ENCODE results near the gene STK24. TPM values are rescaled to one million over a fixed set of nuclear protein-coding genes. Genes with fewer than 3 reads are reported as not detected.

The STK24 gene
- total RNA-seq, 1 experiment from 2014 or later = 51.2 TPM

DNA sequence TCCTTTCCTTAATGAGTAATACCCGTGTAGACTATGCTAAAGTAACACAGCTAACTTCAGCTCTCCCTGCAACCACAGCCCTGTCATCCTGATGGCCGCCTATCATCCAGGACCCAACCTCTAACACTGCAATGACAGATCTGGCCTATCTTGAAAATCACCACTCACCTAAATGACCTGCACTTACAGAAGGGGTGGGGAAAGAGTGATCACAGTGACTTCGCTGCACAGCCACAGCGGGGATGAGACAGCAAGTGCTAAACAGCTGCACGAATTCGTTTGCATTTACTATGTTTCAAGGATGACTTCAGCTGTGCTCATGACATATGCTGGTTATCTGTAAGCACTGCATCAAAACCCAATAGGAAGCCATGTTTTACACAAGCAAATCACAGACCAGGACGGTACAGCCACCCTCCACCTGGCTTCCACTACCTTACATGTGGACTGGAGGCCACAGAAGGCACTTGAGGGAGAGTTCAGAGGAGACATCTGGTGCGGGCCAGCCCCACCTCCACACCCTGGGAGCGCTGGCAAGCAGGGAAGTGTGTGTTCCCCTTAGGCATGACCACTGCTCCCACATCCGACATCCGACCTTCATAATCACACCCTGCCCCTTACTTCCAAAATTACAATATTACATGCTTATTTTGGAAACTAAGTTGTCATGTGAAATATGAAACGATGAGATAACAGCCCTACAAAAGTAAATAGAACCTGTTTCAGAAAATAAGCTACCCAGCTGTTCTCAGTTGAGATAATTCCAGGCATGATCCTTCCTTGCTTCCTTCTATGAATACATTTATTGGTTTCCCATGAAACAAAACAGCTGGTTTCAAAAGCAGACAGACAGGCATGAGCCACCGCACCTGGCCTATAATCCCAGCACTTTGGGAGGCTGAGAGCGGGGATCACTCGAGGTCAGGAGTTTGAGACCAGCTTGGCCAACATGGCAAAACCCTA lies 95.7 kb downstream of the STK24 start:
- no peak overlapping the region for H3K4me3 Mint-ChIP-seq (ENCODE audit: low read depth, unreplicated experiment)
- H3K4me1 Mint-ChIP-seq (ENCODE audit: low read depth, unreplicated experiment) = peaks cover 18% of the 10 kb centered on the region
- DNase-seq = no peak
- no peak overlapping the region for H3K27ac Mint-ChIP-seq (ENCODE audit: unreplicated experiment)
- intact Hi-C loops (cut with micrococcal nuclease; ENCODE audit: unreplicated experiment) = loop anchor here (5.0 kb wide), 2 partner anchors 91 to 171 kb away; no protein-coding TSS in a partner anchor
- H3K9me3 Mint-ChIP-seq (ENCODE audit: low read depth, unreplicated experiment) = no peaks in the 10 kb centered on the region
- TF ChIP-seq, protein P1, sequence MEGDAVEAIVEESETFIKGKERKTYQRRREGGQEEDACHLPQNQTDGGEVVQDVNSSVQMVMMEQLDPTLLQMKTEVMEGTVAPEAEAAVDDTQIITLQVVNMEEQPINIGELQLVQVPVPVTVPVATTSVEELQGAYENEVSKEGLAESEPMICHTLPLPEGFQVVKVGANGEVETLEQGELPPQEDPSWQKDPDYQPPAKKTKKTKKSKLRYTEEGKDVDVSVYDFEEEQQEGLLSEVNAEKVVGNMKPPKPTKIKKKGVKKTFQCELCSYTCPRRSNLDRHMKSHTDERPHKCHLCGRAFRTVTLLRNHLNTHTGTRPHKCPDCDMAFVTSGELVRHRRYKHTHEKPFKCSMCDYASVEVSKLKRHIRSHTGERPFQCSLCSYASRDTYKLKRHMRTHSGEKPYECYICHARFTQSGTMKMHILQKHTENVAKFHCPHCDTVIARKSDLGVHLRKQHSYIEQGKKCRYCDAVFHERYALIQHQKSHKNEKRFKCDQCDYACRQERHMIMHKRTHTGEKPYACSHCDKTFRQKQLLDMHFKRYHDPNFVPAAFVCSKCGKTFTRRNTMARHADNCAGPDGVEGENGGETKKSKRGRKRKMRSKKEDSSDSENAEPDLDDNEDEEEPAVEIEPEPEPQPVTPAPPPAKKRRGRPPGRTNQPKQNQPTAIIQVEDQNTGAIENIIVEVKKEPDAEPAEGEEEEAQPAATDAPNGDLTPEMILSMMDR (IDR thresholded peaks at IDR 0.05; ENCODE audit: unreplicated experiment) = no peak
- CTCF ChIA-PET = no interaction called here
- no peaks in the 10 kb centered on the region for H3K27me3 Mint-ChIP-seq (ENCODE audit: unreplicated experiment)
- no TSS peak for BruUV-seq (replicated peaks)
- H3K36me3 Mint-ChIP-seq (ENCODE audit: insufficient read depth, unreplicated experiment) = peaks cover 30% of the 10 kb centered on the region

DNA sequence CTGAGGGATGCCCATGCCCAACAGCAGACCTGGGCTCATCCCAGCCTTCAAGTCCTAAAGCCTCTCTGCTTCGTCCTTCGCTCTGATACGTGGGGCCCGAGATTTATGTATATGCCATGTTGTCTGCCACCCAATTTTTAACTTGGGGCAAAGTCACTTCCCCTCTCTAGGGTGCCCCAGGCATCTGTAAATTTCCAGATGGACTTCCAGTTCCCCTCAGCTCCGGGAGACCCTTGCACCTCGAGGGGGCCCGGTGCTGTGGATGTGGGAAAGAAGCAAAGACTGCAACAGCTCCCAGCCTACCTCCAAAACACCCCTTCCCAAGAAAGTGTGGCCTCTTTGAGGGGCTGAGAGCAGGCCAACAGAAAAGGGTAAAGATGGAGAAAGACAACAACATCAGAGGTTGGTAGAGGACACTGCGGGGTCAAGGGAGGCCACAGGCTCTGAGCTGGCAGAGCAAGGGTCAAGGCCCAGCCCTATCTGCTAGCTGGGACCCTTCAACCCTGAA lies 97.4 kb downstream of the STK24 start:
- CTCF ChIA-PET = no interaction called here
- H3K27me3 Mint-ChIP-seq (ENCODE audit: unreplicated experiment) = no peaks in the 10 kb centered on the region
- intact Hi-C loops (cut with micrococcal nuclease; ENCODE audit: unreplicated experiment) = loop anchor here (5.0 kb wide), 2 partner anchors 93 to 173 kb away; no protein-coding TSS in a partner anchor
- TF ChIP-seq, protein P1 (IDR thresholded peaks at IDR 0.05; ENCODE audit: unreplicated experiment) = no peak
- H3K27ac Mint-ChIP-seq (ENCODE audit: unreplicated experiment) = no peak overlapping the region
- no peak overlapping the region for H3K4me3 Mint-ChIP-seq (ENCODE audit: low read depth, unreplicated experiment)
- DNase-seq = no peak
- H3K4me1 Mint-ChIP-seq (ENCODE audit: low read depth, unreplicated experiment) = peaks cover 12% of the 10 kb centered on the region
- no peaks in the 10 kb centered on the region for H3K9me3 Mint-ChIP-seq (ENCODE audit: low read depth, unreplicated experiment)
- BruUV-seq (replicated peaks) = no TSS peak
- peaks cover 28% of the 10 kb centered on the region for H3K36me3 Mint-ChIP-seq (ENCODE audit: insufficient read depth, unreplicated experiment)

DNA sequence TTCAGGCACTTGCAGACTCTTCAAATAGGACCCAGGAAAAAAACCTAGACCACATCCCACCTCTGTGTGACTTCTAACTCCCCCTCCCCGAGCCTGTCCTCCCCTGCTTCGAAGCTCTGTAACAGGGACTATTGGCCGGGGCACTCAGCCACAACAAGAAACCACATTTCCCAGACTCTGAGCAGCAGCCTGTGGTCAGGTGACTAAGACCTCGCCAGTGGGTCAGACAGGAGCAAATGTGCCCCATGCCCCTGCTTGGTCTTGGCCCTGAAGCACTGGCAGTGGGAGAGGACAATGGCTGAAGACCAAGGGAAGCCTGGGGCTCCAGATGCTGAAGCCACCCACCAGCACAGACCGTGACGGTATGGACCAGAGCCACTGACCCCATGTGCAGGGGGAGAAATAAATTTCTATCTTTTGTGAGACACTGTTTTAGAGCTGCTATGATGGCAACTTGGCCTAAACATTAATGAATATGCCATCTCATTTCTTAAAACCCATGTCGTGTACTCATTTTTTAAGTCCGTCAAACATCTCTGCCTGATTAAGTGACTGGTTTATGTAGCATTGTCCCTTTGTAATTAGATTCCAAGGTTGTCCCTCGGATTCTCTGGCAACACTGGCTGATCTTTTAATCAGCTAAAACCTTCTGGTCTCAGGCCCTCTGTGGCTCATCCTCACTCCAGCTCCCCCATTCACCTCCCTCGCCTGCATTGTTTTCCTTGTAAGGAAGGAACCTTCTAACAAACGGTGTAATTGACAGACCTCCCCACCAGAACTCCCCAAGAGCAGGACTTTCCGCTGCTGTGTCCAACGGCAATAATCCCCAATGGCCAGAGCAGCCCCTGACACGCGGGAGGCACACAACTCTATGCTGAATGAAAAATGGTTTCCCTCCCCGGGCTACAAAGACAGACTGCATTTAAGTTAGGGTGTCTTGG lies 98.4 kb downstream of the STK24 start:
- TF ChIP-seq, protein P1 (IDR thresholded peaks at IDR 0.05; ENCODE audit: unreplicated experiment) = no peak
- H3K4me1 Mint-ChIP-seq (ENCODE audit: low read depth, unreplicated experiment) = peaks cover 12% of the 10 kb centered on the region
- CTCF ChIA-PET = no interaction called here
- intact Hi-C loops (cut with micrococcal nuclease; ENCODE audit: unreplicated experiment) = no loop called here
- no peak for DNase-seq
- H3K4me3 Mint-ChIP-seq (ENCODE audit: low read depth, unreplicated experiment) = no peak overlapping the region
- H3K27me3 Mint-ChIP-seq (ENCODE audit: unreplicated experiment) = no peaks in the 10 kb centered on the region
- no peaks in the 10 kb centered on the region for H3K9me3 Mint-ChIP-seq (ENCODE audit: low read depth, unreplicated experiment)
- BruUV-seq (replicated peaks) = no TSS peak
- peak overlapping the region; percentile 82 for H3K27ac Mint-ChIP-seq (ENCODE audit: unreplicated experiment)
- peaks cover 17% of the 10 kb centered on the region for H3K36me3 Mint-ChIP-seq (ENCODE audit: insufficient read depth, unreplicated experiment)

DNA sequence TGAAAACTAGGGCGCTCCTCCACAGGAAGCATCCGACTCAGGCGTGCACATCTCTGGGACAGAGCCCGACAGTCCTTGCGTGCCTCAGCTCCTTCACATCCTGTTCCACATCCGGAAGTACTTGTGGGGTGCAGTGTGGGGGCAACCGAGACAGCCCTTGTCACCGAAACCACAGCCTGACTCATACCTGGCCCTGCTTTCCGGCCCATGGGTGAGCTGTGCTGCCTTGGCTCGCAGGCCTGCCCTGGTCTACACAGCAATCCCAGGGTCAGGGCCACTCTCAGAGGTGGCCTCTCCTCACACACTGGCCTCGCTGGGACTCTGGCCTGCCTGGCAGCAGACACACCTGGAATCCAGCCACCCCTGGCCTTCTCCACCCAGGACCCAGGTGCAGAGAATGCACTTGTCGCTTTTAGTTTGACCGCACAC lies 100.4 kb downstream of the STK24 start:
- Mint-ChIP-seq H3K27ac (ENCODE audit: unreplicated experiment) (peak overlapping the region; percentile 82), H3K36me3 (ENCODE audit: insufficient read depth, unreplicated experiment) (peaks cover 15% of the 10 kb centered on the region), H3K9me3 (ENCODE audit: low read depth, unreplicated experiment) (peaks cover 2% of the 10 kb centered on the region), H3K27me3 (ENCODE audit: unreplicated experiment) (no peaks in the 10 kb centered on the region), H3K4me3 (ENCODE audit: low read depth, unreplicated experiment) (no peak overlapping the region), H3K4me1 (ENCODE audit: low read depth, unreplicated experiment) (peaks cover 12% of the 10 kb centered on the region)
- intact Hi-C loops (cut with micrococcal nuclease; ENCODE audit: unreplicated experiment) = no loop called here
- TF ChIP-seq, protein P1 (IDR thresholded peaks at IDR 0.05; ENCODE audit: unreplicated experiment) = no peak
- DNase-seq = peak; percentile 65
- no TSS peak for BruUV-seq (replicated peaks)
- CTCF ChIA-PET = interaction anchor here (1.1 kb wide), 1 partner anchor 80 kb away, joined by 3 read pairs; no protein-coding TSS in a partner anchor

Data from Calu3 (cell line).